Neural progenitor cell (in vitro differentiated cells): ENCODE measurements around the gene SLC7A5.
"Not testable (repeated sequence)": the region's sequence is repeated elsewhere in the genome, so short reads cannot be mapped to it uniquely, and the experiment has no call there.

Source experiments
- EZH2 ChIP-seq: fragments of 200-600 bp; sonication (generic); IDR thresholded peaks from 2 replicates; pipeline ENCODE4 v1.6.1; 2017; ENCODE audit warnings: antibody characterized with exemption, mild to moderate bottlenecking, moderate library complexity
- TF ChIP-seq, protein P1 (sequence below): fragments of 200-600 bp; sonication (generic); IDR thresholded peaks from 2 replicates; pipeline ENCODE4 v1.5.1; 2017; ENCODE audit warnings: antibody characterized with exemption, mild to moderate bottlenecking

DNA sequence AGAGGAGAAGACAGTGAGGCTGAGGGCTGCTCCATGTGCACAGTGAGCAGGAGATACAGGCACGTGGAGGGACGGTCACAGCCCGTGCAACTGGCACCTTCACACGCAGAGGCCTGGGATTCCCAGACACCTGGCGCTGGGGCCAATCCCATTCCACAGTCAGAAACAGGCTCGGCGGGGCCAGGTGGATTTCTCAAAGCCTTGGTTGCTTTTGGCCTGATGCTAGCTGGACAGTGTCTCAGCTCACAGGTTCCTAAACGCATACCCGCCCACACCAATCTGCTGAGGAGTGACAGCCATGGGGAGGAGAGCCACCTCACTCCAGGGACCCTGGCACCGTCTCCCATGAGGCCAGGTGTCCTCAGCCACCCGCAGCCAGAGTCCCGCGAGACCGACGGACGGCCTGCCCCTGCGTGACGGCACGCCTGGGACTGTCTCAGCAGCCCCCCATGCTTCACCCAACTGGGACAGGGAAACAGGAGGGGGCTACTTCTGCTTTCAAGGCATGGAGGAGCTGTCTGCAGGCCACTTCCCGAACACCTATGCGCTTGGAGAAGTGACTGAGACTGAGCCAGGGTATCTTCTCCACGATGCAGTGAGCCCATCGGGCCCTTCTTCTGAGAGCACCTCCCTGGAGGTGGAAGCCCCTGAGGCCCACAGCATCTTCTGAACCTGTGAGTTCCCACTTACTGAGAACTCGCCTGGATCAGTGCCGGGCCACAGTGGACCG lies 6.5 kb downstream of the SLC7A5 start:
- TF ChIP-seq, protein P1, sequence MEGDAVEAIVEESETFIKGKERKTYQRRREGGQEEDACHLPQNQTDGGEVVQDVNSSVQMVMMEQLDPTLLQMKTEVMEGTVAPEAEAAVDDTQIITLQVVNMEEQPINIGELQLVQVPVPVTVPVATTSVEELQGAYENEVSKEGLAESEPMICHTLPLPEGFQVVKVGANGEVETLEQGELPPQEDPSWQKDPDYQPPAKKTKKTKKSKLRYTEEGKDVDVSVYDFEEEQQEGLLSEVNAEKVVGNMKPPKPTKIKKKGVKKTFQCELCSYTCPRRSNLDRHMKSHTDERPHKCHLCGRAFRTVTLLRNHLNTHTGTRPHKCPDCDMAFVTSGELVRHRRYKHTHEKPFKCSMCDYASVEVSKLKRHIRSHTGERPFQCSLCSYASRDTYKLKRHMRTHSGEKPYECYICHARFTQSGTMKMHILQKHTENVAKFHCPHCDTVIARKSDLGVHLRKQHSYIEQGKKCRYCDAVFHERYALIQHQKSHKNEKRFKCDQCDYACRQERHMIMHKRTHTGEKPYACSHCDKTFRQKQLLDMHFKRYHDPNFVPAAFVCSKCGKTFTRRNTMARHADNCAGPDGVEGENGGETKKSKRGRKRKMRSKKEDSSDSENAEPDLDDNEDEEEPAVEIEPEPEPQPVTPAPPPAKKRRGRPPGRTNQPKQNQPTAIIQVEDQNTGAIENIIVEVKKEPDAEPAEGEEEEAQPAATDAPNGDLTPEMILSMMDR = not testable (repeated sequence)
- not testable (repeated sequence) for TF ChIP-seq EZH2
